ENCODE results near the gene SLC5A2.
"Not testable (repeated sequence)": the region's sequence is repeated elsewhere in the genome, so short reads cannot be mapped to it uniquely, and the experiment has no call there.

The SLC5A2 gene

DNA sequence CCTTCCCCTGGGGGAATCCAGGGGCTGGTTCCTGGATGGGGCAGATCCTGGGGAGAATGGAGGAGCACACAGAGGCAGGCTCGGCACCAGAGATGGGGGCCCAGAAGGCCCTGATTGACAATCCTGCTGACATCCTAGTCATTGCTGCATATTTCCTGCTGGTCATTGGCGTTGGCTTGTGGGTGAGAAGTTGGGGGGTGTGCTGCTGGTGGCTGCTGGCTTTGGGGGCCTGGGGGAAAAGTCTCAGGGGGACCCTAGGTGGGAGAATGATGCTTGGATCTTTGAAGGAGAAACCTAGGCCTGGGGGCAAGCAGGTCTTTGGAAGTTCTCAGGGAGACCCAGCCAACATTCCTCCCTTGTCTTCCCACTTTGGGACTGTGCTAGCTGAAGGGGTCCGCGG, at the start of gene SLC5A2:
SLC5A2 (plus strand) TSS at position 43 of the 400 bp plus-strand sequence; CDS start at position 57, 14 bp downstream.
- DNase-seq = no peak

DNA sequence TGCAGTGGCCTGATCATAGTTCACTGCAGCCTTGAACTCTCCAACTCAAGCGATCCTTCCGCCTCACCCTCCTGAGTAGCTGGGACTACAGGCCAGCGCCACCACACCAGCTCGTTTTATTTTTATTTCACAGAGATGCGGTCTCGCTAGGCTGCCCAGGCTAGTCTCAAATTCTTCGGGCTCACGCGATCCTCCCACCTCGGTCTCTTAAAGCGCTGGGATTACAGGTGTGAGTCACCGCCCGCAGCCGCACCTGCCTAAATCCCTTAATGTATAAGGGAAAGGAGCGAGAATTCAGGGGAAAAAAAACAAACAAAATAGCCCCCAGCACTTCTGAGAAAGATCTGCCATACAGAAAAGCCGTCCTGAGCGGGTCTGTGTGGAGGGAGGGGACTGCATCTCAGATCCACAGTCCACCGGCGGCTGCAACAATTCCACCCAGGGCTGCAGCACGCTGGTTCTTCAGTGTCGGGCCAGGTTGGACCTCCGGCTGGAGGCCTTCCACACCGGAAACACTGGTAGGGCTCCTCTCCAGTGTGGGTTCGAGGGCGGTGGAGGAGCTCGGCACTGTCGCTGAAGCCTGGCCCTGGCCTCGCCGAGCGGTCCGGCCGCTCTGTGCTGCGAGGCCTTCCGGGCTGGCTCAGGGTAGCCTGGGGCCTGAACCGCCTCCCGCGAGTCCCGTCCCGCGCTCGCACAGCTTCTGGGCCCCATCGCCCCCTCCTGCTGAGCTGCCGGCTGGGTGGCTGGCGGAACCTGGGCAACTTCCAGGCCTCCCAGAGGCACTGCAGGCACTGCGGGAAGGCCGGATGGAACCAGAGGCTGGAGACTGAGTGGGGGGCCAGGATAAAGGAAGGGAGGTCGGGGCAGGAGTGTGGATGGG, 47.3 kb upstream of the SLC5A2 start:
- no peak for DNase-seq

DNA sequence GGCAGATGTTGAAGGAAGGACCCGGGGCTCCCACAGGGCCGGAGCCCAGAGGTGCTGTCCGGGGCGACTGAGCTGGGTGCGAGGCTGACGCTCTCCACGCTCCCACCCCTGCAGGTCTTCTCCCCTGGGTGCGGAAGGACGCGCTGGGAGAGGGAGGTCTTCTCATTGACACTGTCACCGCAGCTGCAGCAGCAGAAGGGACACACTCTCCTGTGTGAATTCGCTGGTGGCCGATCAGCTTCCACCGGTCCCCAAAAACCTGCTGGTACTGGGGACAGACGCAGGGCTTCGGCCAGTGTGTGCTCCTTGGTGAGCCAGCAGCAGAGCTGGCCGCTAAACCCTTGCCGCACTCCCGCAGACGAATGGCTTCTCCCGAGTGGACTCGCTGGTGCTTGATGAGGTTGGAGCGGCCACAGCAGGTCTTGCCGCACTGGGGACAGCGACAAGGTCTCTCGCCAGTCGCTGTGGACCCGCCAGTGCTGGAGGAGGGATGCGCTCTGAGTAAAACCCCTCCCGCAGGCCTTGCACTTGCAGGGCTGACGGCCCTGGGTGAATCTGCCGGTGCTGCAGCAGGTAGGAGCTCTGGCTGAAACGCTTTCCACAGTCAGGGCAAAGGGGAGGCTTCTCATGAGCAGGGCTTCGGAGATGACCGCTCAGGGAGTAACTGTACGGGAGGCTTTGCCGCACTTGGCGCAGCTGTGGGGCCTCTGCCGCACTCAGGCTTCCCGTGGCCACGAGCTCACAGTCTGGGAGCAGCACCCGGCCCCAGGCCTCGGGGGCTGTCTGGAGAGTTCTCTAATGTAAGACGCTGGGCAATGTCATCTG, 46.5 kb upstream of the SLC5A2 start:
- DNase-seq = no peak

DNA sequence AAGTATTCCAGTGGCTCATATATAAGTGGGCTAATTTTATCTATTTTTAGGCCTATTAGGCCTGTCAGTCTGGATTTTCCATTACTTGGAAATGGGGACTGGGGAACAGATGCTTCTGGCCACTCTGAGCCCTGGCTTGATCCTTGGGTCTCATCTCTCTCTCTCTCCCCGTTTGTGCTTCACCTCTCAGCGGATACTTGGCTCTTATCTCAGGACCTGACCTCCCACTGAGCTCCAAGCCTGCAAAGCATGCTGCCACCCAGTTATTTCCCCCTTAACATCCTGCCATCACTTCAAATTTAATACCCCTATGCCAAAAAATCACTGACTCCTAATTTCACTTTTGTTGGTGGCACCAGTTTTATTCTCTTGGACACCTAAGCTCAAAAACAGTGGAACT, 44.5 kb upstream of the SLC5A2 start:
- DNase-seq = no peak

DNA sequence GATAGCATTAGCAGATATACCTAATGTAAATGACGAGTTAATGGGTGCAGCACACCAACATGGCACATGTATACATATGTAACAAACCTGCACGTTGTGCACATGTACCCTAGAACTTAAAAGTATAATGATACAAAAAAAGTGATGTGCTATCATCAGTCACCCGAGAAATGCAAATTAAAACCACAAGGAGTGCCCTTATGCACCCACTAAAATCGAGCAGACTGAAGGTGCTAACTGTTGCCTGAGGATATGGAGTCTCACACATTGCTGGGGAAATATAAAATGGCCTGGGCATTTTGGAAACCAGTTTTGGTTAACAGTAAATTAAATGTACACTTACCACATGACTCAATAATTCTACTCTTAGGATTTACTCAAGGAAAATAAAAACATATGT, 43.9 kb upstream of the SLC5A2 start:
- DNase-seq = not testable (repeated sequence)

DNA sequence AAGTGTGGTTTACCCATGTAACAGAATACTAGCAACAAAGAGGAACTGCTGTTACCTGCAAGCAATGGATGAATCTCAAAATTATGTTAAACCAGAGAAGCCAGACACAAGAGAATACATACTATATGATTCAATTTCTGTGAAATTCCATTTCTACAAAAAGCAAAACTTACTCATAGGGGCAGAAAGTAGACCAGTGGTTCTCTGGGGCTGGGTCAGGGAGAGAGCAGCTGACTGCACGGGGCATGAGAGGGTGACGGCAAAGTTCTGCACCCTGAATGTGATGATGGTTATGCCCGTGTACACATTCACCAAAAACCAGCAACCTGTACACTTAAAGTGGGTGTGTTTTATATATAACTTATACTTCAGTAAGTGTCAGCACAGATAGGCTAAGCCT, 43.4 kb upstream of the SLC5A2 start:
- DNase-seq = no peak

DNA sequence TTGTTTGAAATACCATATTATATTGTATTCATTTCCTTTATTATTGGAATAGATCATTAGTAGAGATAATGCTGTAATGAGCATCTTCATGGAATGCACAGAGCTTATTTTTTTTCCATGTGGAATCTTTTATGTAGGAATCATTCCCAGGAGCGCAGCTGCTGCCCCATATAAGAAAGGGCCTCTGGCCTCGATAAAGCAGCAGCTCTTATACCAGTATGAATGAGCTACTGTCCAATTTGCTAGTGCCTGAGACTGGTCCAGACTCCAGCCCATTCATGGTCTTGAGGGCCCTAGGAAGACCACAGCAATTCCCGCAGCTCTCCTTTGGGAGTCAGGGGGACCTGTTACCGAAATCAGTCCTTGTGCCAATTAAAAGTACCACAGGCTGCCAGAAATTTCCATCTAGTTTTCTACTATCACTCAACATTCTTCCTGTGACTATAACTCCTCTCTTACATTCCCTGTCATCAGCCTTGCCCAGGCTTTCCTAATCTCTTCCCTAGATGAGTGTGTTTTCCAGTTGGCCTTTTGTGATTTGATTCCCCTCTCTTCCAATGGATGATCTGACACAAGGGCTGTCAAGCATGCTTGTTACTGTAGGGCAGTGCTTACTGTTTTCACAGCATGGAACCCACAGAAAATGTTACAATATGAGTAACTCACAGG, 42.3 kb upstream of the SLC5A2 start:
- no peak for DNase-seq

DNA sequence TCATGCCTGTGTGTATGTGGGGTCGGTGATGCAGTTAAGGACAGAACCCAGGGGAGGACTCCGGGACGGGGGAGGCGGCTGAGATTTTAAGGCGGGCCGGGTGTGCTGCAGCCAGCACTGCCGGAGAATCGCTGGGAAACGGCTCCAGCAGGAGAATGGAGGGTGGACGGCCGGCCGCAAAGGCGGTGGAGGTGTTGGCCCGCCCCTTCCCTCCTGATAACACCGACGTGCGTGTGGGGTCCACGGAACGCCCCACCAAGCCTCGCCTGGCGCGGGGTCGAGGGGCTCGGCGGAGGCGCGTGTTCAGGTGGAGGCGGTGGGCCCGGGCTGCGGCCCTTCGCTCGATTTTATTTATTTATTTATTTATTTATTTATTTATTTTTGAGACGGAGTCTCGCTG, 41.0 kb upstream of the SLC5A2 start:
- no peak for DNase-seq

DNA sequence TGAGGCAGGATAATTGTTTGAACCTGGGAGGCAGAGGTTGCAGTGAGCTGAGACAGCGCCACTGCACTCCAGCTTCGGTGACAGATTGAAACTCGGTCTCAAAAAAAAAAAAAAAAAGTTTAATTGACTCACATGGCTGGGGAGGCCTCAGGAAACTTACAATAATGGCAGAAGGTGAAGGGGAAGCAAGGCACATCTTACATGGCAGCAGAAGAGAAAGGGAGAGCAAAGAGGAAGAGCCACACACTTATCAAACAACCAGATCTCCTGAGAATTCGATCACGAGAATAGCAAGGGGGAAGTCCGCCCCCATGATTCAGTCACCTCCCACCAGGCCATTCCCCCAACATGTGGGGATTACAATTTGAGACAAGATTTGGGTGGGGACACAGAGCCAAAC, 37.0 kb upstream of the SLC5A2 start:
- DNase-seq = not testable (repeated sequence)

DNA sequence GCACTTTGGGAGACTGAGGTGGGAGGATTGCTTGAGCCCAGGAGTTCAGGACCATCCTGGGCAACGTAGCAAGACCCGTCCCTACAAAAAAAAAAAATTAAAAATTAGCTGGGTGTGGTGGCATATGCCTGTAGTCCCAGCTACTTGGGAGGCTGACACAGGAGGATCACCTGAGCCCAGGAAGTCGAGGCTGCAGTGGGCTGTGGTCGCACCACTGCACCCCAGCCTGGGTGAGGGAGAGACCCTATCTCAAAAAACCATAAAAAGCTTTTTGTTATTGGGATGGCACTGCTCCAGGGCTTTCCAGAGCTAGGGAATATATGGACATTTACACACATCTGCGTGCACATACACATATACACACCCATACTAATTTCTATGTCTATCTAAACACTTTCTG, 31.7 kb upstream of the SLC5A2 start:
- DNase-seq = no peak

DNA sequence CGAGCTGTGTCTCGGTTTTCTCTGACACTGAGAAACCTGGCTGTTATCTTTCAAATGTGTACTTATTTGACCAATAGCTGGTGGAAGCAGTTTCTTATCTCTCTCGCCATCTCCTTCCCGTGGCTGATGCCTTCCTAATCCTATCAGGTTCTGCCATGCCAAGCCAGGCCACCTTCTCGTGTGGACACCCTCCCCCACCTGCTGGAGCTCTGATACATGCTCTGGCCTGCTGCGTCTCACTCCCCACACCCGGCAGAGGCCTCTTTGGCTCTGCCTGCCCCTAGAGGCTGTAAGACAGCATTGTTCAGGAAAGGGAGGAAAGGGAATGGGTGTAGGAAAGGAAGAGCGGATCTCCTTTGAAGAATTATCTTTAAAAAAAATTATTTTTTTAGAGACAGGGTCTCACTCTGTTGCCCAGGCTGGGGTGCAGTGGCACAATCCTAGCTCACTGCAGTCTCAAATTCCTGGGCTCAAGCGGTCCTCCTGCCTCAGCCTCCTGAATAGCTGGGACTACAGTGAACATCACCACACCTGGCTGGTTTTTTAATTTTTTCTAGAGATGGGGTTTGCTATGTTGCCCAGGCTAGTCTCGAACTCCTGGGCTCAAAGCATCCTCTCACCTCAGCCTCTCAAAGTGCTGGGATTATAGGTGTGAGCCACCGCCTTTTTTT, 31.1 kb upstream of the SLC5A2 start:
- DNase-seq = no peak

DNA sequence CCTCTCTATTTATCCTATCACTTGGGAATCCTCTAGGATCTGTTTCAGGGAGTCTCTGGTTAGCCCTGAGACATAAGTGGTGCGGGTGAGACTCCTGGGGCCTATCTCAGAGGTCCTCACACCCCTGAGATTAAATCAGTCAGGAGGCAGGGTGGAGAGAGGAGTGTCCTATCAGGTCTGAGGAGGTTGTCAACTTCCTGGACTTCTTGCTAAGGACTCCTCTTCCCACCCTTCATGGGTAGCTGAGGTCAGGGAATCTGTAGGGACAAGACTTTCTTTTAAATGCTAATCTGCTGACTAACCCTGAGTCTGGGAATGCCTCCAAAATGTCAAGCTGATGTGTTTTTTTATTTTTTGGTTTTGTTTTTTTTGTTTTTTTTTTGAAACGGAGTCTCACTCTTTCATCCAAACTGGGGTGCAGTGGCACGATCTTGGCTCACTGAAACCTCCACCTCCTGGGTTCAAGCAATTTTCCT, 30.3 kb upstream of the SLC5A2 start:
- no peak for DNase-seq

DNA sequence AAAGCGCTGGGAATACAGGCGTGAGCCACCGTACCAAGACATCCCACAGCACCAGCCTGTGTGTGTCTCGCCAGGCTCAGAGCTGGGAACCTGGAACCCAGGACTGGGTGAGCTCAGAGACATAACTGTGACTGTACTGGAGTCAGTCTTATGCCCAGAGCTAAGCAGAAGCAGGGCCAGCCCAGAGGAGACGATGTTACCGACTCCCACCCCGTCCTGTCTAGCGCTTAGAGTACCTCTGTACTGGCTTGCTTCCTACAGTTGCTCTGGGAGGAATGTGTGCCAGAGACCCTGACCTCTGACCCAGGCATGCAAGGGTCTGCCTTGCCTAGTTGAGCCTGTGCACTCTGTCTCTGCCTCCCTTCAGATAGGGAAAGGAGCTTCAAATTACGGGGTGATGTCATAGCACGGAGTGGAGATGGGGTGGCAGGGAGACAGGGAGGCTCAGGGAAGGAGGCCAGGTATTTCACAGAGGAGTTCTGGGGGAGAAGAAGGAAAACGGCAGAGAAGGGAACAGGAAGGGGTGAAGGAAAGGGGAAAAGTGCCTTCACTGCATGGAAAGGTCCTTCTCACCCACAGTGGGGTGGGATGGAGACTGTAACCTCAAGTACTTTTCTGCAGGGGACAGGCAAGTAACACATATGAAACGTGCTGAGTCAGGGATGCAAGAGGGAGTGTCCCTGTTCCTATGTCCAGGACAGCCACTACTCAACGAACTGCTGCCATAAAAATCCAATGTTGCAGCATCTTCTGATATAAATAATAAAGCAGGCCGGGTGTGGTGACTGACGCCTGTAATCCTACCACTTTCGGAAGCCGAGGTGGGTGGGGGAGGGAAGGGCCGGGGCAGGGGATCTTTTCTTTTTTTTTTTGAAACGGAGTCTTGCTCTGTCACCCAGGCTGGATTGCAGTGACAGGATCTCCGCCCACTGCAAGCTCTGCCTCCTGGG, 29.4 kb upstream of the SLC5A2 start:
- DNase-seq = no peak

DNA sequence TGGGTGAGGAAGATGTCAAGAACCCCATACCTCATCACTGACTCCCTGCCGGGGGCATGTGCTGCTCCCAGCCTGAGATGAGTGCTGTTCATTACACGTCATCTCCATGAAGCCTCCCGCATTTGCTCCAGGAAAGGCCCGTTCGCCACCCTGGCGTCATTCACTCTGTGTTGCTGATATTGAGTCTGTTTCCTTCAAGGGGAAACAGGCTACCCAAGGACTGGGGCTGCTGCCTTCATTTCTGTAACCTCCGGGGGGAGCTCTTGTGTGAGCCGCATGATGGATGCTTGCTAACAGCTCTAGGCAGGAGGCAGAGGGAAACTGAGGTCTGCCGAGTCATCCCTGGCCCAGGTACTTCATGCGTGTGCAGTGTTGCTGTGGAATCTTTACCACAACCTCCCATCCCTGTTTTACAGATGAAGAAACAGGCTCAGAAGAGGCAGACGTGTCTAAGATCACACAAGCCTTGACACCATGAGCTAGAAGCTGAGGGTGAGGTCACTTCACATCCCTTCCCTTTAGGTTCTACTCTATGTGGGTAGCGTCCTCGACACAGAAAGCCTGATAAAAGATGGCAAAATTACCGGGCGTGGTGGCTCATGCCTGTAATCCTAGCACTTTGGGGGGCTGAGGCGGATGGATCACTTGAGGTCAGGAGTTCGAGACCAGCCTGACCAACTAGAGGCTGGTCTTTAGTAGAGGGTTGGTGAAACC, 27.2 kb upstream of the SLC5A2 start:
- peak; percentile 31 for DNase-seq

DNA sequence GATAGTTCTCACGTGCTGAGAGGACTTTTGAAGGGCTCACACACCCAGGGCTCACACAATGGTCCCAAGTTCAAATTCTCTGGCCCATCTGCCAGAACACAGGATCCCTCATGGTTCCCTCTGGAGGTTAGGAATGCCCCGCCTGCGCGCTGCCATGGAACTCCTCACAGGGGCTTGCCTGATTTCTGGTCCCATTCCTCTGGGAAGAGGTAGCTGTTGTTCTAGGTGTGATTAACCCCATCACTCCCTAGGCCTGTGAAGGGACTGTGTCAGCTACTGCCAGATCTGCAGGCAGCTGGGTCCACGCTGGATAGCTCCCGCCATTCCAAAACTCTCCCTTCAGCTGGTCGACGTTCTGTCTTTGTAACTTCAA, 25.9 kb upstream of the SLC5A2 start:
- no peak for DNase-seq

DNA sequence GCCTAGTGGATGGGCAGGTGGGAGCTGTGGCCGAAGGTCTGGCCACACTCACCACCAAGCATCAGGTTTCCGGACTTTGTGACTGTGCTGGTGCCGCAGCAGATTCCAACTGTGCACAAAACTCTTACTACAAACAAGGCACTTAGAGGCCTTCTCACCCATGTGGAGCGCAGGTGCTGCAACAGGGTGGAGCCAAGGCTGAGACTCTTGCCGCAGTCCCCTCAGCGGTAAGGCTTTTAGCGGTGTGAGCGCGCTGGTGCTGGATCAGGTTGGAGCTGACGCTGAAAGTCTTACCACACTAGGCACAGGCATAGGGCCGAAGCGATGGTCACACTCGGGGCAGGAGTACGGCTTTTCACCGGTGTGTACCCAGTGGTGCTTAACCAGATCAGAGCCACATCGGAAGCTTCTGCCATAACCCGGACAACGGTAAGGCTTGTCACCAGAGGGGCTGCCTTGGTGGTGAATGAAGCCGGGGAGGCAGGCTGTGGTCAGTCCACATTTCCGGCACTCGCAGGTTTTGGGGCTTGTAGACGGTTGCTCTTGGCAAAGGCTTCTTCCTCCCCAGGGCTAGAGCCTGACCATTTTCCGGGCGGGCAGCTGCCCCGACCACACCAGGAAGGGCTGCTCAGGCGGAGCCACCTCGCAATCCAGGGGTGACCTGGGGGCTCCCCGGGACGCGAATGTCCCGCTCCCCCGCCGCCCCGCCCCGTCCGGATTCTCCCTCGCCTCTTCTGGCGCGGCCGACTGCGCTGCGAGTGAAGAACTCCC, 24.7 kb upstream of the SLC5A2 start:
- peak; percentile 63 for DNase-seq

DNA sequence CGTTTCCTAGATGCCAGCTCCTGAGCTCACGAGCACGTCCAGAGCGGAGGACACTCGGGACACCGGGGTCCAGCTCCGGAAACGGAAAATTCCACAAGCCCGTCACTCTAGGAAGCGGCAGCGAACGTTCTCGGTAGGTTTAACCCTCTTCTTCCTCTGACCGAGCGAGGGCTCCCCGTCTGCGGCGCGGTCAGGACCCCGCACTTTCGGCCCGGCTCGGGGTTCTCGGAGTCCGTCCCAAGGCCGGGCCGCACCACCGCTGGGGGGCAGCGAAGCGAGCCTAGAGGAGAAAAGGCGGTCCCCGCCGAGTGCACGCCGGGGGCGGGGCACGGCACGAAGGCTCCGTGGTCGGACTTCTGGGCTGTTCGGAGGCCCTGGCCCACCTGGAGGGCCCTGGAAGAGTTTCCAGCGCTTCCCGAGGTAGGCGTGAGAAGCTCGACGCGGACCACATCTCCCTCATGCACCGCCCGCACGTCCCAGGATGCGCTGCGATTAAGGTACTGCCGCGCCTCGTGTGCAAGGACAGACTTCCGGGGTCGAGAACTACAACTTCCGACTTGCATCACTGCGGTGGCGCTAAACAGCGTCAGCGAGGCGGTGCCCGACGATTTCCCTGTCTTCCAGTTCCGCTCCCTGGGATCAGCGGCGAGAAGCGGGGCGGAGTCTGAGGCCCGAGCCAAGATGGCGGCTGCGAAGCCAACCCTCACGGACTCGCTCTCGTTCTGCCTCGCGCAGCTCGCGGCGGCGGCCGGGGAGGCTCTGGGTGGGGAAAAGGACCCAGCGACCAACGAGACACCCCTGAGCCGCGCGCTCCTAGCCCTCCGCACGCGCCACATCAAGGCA, 23.9 kb upstream of the SLC5A2 start, which contains the start of gene ARMC5:
ARMC5 (plus strand) TSS at position 658 of the 843 bp plus-strand sequence; CDS start at position 682, 24 bp downstream.
- peak; percentile 97 for DNase-seq

DNA sequence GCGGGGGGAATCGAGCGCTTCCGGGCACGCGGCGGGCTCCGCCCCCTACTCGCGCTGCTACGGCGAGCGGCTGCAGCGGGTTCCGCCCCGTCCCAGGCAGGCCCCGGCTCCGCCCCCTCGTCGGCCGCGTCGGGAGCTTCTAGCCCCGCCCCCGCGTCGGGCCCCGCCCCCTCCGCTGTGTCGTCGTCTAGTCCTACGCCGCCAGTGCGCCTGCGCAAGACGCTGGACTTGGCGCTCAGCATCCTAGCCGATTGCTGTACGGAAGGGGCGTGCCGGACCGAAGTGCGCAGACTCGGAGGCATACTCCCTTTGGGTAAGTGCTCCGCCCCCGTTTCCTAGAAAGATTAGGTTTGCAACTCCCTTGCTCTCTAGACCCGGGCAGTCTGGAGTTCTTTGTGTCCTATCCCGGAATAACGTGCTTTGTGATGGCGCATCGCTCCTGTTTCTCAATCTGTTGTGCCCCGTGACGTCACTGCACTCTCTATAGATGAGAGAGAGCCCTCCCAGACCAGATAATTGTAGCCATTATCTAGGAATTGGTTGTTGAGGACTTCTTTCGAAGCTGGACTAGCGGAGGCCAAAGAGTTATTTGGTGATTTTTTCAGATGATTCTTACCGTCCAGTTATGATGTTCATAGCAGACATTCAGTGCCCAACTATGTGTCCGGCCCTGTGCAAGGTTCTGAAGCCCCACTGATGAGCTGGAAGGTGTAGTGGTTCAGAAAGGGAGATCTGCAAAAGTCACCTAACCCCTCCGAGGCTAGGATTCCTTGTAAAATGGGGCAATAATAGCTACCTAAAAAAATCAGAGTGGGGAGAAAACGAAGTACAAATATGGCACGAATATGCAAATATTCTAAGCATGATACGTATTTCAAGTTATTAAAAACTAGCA, 23.0 kb upstream of the SLC5A2 start:
- DNase-seq = peak; percentile 100
